ENCODE measurements around the gene NRXN3.

DNA sequence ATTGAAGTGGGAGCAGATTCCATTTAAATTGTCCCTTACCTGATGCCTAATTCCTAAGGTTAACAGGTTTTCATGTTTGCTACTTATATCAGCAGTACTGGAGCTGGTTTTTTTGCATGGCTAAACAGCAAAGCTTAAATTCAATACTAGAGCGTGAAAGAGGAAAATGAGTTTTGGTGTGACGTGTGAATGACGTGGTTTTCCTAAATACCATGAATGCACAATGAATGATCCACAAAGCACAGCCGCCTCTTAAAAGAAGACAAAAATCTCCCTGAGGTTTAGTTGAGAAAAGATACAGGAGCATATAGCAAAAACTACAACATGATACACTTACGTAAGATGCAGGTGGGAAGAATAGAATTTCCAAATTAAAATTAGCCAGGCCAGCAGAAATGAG is 1310.0 kb downstream of the NRXN3 start:
- TF ChIP-seq, protein P1, sequence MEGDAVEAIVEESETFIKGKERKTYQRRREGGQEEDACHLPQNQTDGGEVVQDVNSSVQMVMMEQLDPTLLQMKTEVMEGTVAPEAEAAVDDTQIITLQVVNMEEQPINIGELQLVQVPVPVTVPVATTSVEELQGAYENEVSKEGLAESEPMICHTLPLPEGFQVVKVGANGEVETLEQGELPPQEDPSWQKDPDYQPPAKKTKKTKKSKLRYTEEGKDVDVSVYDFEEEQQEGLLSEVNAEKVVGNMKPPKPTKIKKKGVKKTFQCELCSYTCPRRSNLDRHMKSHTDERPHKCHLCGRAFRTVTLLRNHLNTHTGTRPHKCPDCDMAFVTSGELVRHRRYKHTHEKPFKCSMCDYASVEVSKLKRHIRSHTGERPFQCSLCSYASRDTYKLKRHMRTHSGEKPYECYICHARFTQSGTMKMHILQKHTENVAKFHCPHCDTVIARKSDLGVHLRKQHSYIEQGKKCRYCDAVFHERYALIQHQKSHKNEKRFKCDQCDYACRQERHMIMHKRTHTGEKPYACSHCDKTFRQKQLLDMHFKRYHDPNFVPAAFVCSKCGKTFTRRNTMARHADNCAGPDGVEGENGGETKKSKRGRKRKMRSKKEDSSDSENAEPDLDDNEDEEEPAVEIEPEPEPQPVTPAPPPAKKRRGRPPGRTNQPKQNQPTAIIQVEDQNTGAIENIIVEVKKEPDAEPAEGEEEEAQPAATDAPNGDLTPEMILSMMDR (IDR thresholded peaks at IDR 0.05): no peak
- TF ChIP-seq EZH2 (IDR thresholded peaks at IDR 0.05) (no peak), EZH2phosphoT487 (IDR thresholded peaks at IDR 0.05) (no peak)
